Neural cell (in vitro differentiated cells): ENCODE results near the gene PPIL4. TPM values are rescaled to one million over a fixed set of nuclear protein-coding genes. Genes with fewer than 3 reads are reported as not detected.

Experiments used
- H2AFZ ChIP-seq: fragments of 200-600, 300-800 bp; sonication (generic), shearing (Covaris generic); 2 replicates; pipeline ENCODE4 v1.6.0; 2014; ENCODE audit warnings: low read depth, mild to moderate bottlenecking, antibody characterized with exemption, low read length, moderate library complexity
- H3F3A ChIP-seq: fragments of 200-600 bp; shearing (Covaris generic); 2 replicates; pipeline ENCODE4 v1.6.1; 2016; ENCODE audit warnings: mild to moderate bottlenecking, moderate library complexity, mixed read lengths, antibody characterized with exemption, low read length; ENCODE audit not compliant: insufficient read depth, poor library complexity, severe bottlenecking
- H3K27ac ChIP-seq: fragments of 200-600, 300-800 bp; sonication (generic), shearing (Covaris generic); 2 replicates; pipeline ENCODE4 v1.5.1; 2014; ENCODE audit warnings: mild to moderate bottlenecking, low read length, moderate library complexity
- H3K27me3 ChIP-seq: fragments of 300-800, 200-600 bp; sonication (generic), shearing (Covaris generic); 2 replicates; pipeline ENCODE4 v1.6.0; 2014; ENCODE audit warnings: mild to moderate bottlenecking, low read depth, low read length, moderate library complexity; ENCODE audit not compliant: insufficient read depth
- H3K36me3 ChIP-seq: fragments of 300-800, 200-600 bp; sonication (generic), shearing (Covaris generic); 2 replicates; pipeline ENCODE4 v1.5.1; 2014; ENCODE audit warnings: mild to moderate bottlenecking, antibody characterized with exemption, low read length, moderate library complexity; ENCODE audit not compliant: insufficient read depth
- H3K4me2 ChIP-seq: fragments of 300-800, 200-600 bp; sonication (generic), shearing (Covaris generic); 2 replicates; pipeline ENCODE4 v1.6.0; 2014; ENCODE audit warnings: mild to moderate bottlenecking, low read length
- H3K4me3 ChIP-seq: fragments of 300-800, 200-600 bp; sonication (generic), shearing (Covaris generic); 2 replicates; pipeline ENCODE4 v1.5.1; 2014; ENCODE audit warnings: mild to moderate bottlenecking, low read length, moderate library complexity
- H3K79me2 ChIP-seq: fragments of 200-600 bp; shearing (Covaris generic); replicated peaks from 2 replicates; pipeline ENCODE4 v1.6.0; 2014; ENCODE audit warnings: mild to moderate bottlenecking, low read length, moderate library complexity; ENCODE audit not compliant: insufficient read depth
- H3K9ac ChIP-seq: fragments of 300-800, 200-600 bp; sonication (generic), shearing (Covaris generic); 2 replicates; pipeline ENCODE4 v1.6.1; 2016; ENCODE audit warnings: mild to moderate bottlenecking, low read length, mixed read lengths
- H3K9me2 ChIP-seq: fragments of 200-600 bp; shearing (Covaris generic); 2 replicates; pipeline ENCODE4 v1.6.1; 2016; ENCODE audit warnings: mild to moderate bottlenecking, low read length, mixed read lengths; ENCODE audit not compliant: insufficient read depth
- H3K9me3 ChIP-seq: fragments of 200-600, 300-800 bp; sonication (generic), shearing (Covaris generic); 2 replicates; pipeline ENCODE4 v1.6.1; 2016; ENCODE audit warnings: mild to moderate bottlenecking, mixed run types, low read length, moderate library complexity, mixed read lengths
- H4K20me1 ChIP-seq: fragments of 200-600 bp; shearing (Covaris generic); 2 replicates; pipeline ENCODE4 v1.6.1; 2016; ENCODE audit warnings: mild to moderate bottlenecking, mixed run types; ENCODE audit not compliant: insufficient read depth
- CTCF ChIP-seq: fragments of 450-650 bp; IDR thresholded peaks from 2 replicates; pipeline ENCODE4 v1.5.1; 2014; ENCODE audit warnings: antibody characterized with exemption, mild to moderate bottlenecking, moderate library complexity; ENCODE audit not compliant: poor library complexity, severe bottlenecking
- EP300 ChIP-seq: fragments of 450-650 bp; conservative IDR thresholded peaks from 2 replicates; pipeline ENCODE4 v1.6.1; 2014; ENCODE audit warnings: antibody characterized with exemption, mild to moderate bottlenecking, moderate library complexity; ENCODE audit not compliant: poor library complexity, severe bottlenecking
- EZH2 ChIP-seq: fragments of 200-600, 300-800 bp; shearing (Covaris generic), sonication (generic); IDR thresholded peaks from 2 replicates; pipeline ENCODE4 v1.6.1; 2014; ENCODE audit warnings: antibody characterized with exemption, low read length, borderline replicate concordance, mild to moderate bottlenecking; ENCODE audit not compliant: insufficient read depth, poor library complexity, severe bottlenecking
- MXI1 ChIP-seq: fragments of 450-650 bp; conservative IDR thresholded peaks from 2 replicates; pipeline ENCODE4 v1.6.1; 2014; ENCODE audit warnings: antibody characterized with exemption, mild to moderate bottlenecking; ENCODE audit not compliant: poor library complexity, severe bottlenecking
- POLR2AphosphoS5 ChIP-seq: IDR thresholded peaks from 2 replicates; pipeline ENCODE4 v1.6.1; 2012
- RAD21 ChIP-seq: fragments of 450-650 bp; conservative IDR thresholded peaks from 2 replicates; pipeline ENCODE4 v1.6.1; 2014; ENCODE audit warnings: antibody characterized with exemption, mild to moderate bottlenecking, moderate library complexity
- REST ChIP-seq: IDR thresholded peaks from 2 replicates; pipeline ENCODE4 v1.6.1; 2012; ENCODE audit warnings: borderline replicate concordance
- SMC3 ChIP-seq: fragments of 450-650 bp; conservative IDR thresholded peaks from 2 replicates; pipeline ENCODE4 v1.6.1; 2014; ENCODE audit warnings: antibody characterized with exemption, mild to moderate bottlenecking, moderate library complexity; ENCODE audit not compliant: poor library complexity
- TAF1 ChIP-seq: IDR thresholded peaks from 2 replicates; pipeline ENCODE4 v1.6.1; 2012; ENCODE audit warnings: low read depth
- polyA plus RNA-seq: library from polyadenylated mRNA; depleted of rRNA; stranded (reverse); fragments of >200 nt; gene quantifications from 2 replicates; pipeline ENCODE4 v1.2.3, GENCODE V29; 2014

Gene PPIL4
- polyA plus RNA-seq, 1 donor from 2014 or later: 57.2 TPM

GRCh38 chr6:149510793-149511512 is 34.9 kb downstream of the PPIL4 start:
- H3F3A ChIP-seq: no peaks in the 10 kb centered on the region
- no peaks in the 10 kb centered on the region for H3K79me2 ChIP-seq
- H3K4me2 ChIP-seq: no peak overlapping the region
- no peaks in the 10 kb centered on the region for H3K27me3 ChIP-seq
- no peak overlapping the region for H3K27ac ChIP-seq
- TF ChIP-seq TAF1 (no peak), EP300 (no peak), RAD21 (no peak), MXI1 (no peak), POLR2AphosphoS5 (no peak), REST (no peak), EZH2 (no peak), CTCF (no peak), SMC3 (no peak)
- no peaks in the 10 kb centered on the region for H3K9me2 ChIP-seq
- H2AFZ ChIP-seq: no peak overlapping the region
- H3K9ac ChIP-seq: no peak overlapping the region
- no peaks in the 10 kb centered on the region for H3K9me3 ChIP-seq
- no peak overlapping the region for H3K4me3 ChIP-seq
- H4K20me1 ChIP-seq: no peaks in the 10 kb centered on the region
- peaks cover 5% of the 10 kb centered on the region for H3K36me3 ChIP-seq

- Histone ChIP-seq H3F3A (no peaks in the 10 kb centered on the region), H4K20me1 (no peaks in the 10 kb centered on the region), H2AFZ (no peak overlapping the region), H3K79me2 (no peaks in the 10 kb centered on the region), H3K9ac (no peak overlapping the region), H3K4me2 (no peak overlapping the region), H3K27ac (no peak overlapping the region), H3K27me3 (no peaks in the 10 kb centered on the region), H3K9me2 (no peaks in the 10 kb centered on the region), H3K9me3 (no peaks in the 10 kb centered on the region), H3K36me3 (no peaks in the 10 kb centered on the region), H3K4me3 (no peak overlapping the region)
- TF ChIP-seq TAF1 (no peak), MXI1 (no peak), POLR2AphosphoS5 (no peak), CTCF (no peak), RAD21 (no peak), EP300 (no peak), EZH2 (no peak), SMC3 (no peak)
These were observed 37.4 kb downstream of the PPIL4 start for GRCh38 chr6:149508485-149508884.
